HG02852 (cell line): ENCODE measurements around the gene DCLRE1A.
A peak's percentile ranks its signal among the peaks of the same experiment; 100 is the strongest.

ENCODE experiments used
- ATAC-seq: cut with Tn5 transposase; IDR thresholded peaks from one replicate; pipeline ENCODE4 v1.9.1; 2021; ENCODE audit warnings: mild to moderate bottlenecking, moderate library complexity; ENCODE audit not compliant: unreplicated experiment

Gene DCLRE1A

DNA sequence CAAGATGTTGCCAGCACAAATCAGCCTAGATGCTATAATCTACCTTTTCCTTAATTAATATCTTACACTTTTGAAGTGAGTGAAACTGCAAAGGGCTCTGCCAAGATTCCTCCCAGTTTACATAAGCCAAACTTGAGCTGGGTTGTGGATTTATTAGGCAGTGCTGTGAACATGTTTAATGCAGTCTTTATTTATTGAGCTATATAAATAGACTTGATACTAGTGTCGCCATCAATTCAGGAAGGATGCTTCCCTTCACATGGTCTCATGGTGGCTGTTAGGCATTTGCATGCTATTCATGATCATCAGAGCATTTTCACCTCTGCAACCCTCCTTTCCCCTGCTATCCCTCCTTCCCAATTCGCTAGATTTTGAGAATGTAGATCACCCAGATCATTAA lies 62.2 kb downstream of the DCLRE1A start:
- ATAC-seq = no peak

DNA sequence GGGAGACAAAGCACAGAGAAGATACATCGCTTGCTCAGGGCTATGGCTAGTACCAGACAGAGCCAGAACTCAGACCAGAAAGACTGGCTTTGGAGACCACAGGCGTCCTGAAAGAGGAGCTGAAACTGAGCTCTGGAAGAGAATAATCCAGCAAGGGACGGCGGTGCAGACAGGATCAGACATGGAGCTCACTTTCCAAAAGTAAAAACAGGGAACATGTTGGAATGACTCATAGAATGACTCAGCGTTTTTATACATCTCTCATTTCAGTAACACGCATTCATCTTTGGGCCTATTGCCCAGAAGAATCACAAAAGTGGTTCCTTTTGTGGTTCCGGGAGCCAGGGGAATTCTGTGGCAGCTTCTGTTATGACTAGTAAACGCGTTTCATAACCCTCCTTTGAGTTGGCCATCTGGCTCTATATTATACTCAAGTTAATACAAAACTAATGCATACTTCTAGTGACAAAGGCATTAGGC lies 65.2 kb downstream of the DCLRE1A start:
- ATAC-seq = peak; percentile 89
